Measurements from ENCODE around the gene ZNF385C. TPM values are rescaled to one million over a fixed set of nuclear protein-coding genes. Genes with fewer than 3 reads are reported as not detected.
A peak's percentile ranks its signal among the peaks of the same experiment; 100 is the strongest.

ZNF385C gene
- total RNA-seq, 1 donor from 2014 or later, result 1.3 TPM

- Mint-ChIP-seq H3K27me3 (ENCODE audit: unreplicated experiment) (no peaks in the 10 kb centered on the region), H3K36me3 (ENCODE audit: low read depth, unreplicated experiment) (no peaks in the 10 kb centered on the region), H3K4me1 (ENCODE audit: unreplicated experiment) (no peaks in the 10 kb centered on the region), H3K27ac (ENCODE audit: unreplicated experiment) (no peak overlapping the region), H3K9me3 (ENCODE audit: unreplicated experiment) (no peaks in the 10 kb centered on the region), H3K4me3 (ENCODE audit: unreplicated experiment) (no peak overlapping the region)
- DNase-seq (ENCODE audit: low spot score), result no peak
- TF ChIP-seq CTCF (IDR thresholded peaks at IDR 0.05; ENCODE audit: unreplicated experiment), result no peak
These were observed 59.9 kb downstream of the ZNF385C start for GRCh38 chr17:42038221-42038973.

GRCh38 chr17:42034059-42034458 is 64.2 kb downstream of the ZNF385C start:
- Mint-ChIP-seq H3K4me1 (ENCODE audit: unreplicated experiment) (no peaks in the 10 kb centered on the region), H3K4me3 (ENCODE audit: unreplicated experiment) (no peak overlapping the region), H3K27ac (ENCODE audit: unreplicated experiment) (no peak overlapping the region), H3K36me3 (ENCODE audit: low read depth, unreplicated experiment) (no peaks in the 10 kb centered on the region), H3K27me3 (ENCODE audit: unreplicated experiment) (peaks cover 1% of the 10 kb centered on the region), H3K9me3 (ENCODE audit: unreplicated experiment) (no peaks in the 10 kb centered on the region)
- no peak for DNase-seq (ENCODE audit: low spot score)
- no peak for TF ChIP-seq CTCF (IDR thresholded peaks at IDR 0.05; ENCODE audit: unreplicated experiment)

- no peak overlapping the region for H3K4me3 Mint-ChIP-seq (ENCODE audit: unreplicated experiment)
- peaks cover 4% of the 10 kb centered on the region for H3K27me3 Mint-ChIP-seq (ENCODE audit: unreplicated experiment)
- no peaks in the 10 kb centered on the region for H3K9me3 Mint-ChIP-seq (ENCODE audit: unreplicated experiment)
- H3K36me3 Mint-ChIP-seq (ENCODE audit: low read depth, unreplicated experiment), result no peaks in the 10 kb centered on the region
- TF ChIP-seq CTCF (IDR thresholded peaks at IDR 0.05; ENCODE audit: unreplicated experiment), result no peak
- H3K4me1 Mint-ChIP-seq (ENCODE audit: unreplicated experiment), result peaks cover 4% of the 10 kb centered on the region
- no peak overlapping the region for H3K27ac Mint-ChIP-seq (ENCODE audit: unreplicated experiment)
- DNase-seq (ENCODE audit: low spot score), result no peak
These were observed 66.7 kb downstream of the ZNF385C start for GRCh38 chr17:42031584-42031983.

- no peak for DNase-seq (ENCODE audit: low spot score)
- H3K4me1 Mint-ChIP-seq (ENCODE audit: unreplicated experiment), result peaks cover 28% of the 10 kb centered on the region
- no peaks in the 10 kb centered on the region for H3K9me3 Mint-ChIP-seq (ENCODE audit: unreplicated experiment)
- H3K4me3 Mint-ChIP-seq (ENCODE audit: unreplicated experiment), result no peak overlapping the region
- no peak overlapping the region for H3K27ac Mint-ChIP-seq (ENCODE audit: unreplicated experiment)
- H3K27me3 Mint-ChIP-seq (ENCODE audit: unreplicated experiment), result peaks cover 4% of the 10 kb centered on the region
- H3K36me3 Mint-ChIP-seq (ENCODE audit: low read depth, unreplicated experiment), result peaks cover 15% of the 10 kb centered on the region
- TF ChIP-seq CTCF (IDR thresholded peaks at IDR 0.05; ENCODE audit: unreplicated experiment), result no peak
These were observed 69.5 kb downstream of the ZNF385C start for GRCh38 chr17:42028791-42029127.

- no peak for TF ChIP-seq CTCF (IDR thresholded peaks at IDR 0.05; ENCODE audit: unreplicated experiment)
- no peak overlapping the region for H3K27ac Mint-ChIP-seq (ENCODE audit: unreplicated experiment)
- peak overlapping the region; percentile 16 for H3K4me3 Mint-ChIP-seq (ENCODE audit: unreplicated experiment)
- H3K27me3 Mint-ChIP-seq (ENCODE audit: unreplicated experiment), result peaks cover 4% of the 10 kb centered on the region
- H3K9me3 Mint-ChIP-seq (ENCODE audit: unreplicated experiment), result no peaks in the 10 kb centered on the region
- peaks cover 15% of the 10 kb centered on the region for H3K36me3 Mint-ChIP-seq (ENCODE audit: low read depth, unreplicated experiment)
- no peak for DNase-seq (ENCODE audit: low spot score)
- peaks cover 31% of the 10 kb centered on the region for H3K4me1 Mint-ChIP-seq (ENCODE audit: unreplicated experiment)
These were observed 70.1 kb downstream of the ZNF385C start for GRCh38 chr17:42027961-42028790.

Data from endothelial cell (in vitro differentiated cells).